Measurements from ENCODE around the gene NID2.

NID2 gene

DNA sequence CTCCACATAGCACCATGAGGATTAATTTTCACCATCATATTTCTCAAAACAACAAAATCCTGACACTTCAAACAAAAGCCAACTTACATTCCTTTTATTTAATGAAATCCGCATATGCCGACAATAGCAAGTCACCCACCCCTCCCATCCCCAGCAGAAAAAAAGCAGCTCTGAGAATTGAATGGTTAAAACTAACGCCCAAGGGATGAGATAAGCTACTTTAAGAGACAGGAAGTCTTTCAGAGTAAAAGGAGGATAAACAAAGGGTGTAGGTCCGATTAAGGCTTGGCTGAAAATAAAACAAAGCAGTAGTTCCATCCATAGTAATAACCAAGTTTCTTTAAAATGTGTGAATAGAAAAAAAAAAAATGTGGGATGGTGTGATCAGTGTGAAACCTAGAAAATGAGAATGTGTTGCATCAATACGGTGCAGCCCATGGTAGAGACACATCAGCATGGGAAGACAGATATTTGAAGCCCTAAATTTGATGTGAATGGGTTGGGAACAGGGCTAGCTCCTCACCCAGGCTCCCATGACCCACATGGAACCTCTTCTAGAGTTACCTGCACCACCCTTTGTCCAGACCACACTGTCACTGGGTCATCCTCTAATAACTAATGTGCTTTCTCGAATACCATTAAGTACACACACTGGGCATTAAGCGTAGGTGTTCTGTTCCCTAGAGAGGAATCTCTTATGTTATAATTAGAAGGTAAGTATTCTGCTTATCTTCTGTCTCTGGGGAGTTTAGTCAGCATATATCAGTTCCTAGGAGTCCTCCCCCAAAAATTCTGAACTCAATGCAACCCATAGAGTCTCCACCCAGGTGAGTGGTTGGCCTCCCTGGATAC lies 47.8 kb downstream of the NID2 start:
- TF ChIP-seq, protein P1, sequence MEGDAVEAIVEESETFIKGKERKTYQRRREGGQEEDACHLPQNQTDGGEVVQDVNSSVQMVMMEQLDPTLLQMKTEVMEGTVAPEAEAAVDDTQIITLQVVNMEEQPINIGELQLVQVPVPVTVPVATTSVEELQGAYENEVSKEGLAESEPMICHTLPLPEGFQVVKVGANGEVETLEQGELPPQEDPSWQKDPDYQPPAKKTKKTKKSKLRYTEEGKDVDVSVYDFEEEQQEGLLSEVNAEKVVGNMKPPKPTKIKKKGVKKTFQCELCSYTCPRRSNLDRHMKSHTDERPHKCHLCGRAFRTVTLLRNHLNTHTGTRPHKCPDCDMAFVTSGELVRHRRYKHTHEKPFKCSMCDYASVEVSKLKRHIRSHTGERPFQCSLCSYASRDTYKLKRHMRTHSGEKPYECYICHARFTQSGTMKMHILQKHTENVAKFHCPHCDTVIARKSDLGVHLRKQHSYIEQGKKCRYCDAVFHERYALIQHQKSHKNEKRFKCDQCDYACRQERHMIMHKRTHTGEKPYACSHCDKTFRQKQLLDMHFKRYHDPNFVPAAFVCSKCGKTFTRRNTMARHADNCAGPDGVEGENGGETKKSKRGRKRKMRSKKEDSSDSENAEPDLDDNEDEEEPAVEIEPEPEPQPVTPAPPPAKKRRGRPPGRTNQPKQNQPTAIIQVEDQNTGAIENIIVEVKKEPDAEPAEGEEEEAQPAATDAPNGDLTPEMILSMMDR (IDR thresholded peaks at IDR 0.05), result no peak
- DNase-seq (ENCODE audit: low spot score), result no peak
- H3K27ac ChIP-seq, result no peak overlapping the region
- no peak overlapping the region for H3K4me3 ChIP-seq

DNA sequence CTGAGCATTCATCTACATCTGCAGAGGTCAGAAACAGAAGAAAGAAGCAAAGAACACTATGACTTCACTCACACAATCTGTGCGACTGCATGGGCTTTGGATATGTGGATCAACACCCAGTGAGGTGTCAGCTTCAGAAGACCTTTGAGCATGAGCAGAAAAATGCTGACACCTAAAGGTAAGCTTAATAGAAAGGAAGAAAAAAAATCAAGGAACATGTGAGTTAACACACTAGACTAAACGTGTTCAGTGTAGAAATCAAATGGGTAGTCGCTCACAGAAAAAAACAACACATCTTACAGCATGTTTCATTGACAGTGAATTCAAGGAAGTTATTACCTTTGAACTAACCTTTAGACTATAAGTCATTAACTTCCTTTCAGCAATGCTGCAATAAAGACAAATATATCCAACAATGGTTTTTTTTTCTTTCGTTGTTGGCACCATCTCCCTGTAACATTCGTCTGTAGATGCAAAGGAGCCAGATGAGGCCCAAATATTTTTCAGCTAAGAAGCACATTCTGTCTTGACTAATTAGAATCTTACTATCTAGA lies 48.6 kb downstream of the NID2 start:
- Histone ChIP-seq H3K4me3 (no peak overlapping the region), H3K27ac (no peak overlapping the region)
- TF ChIP-seq, protein P1 (IDR thresholded peaks at IDR 0.05), result no peak
- no peak for DNase-seq (ENCODE audit: low spot score)

DNA sequence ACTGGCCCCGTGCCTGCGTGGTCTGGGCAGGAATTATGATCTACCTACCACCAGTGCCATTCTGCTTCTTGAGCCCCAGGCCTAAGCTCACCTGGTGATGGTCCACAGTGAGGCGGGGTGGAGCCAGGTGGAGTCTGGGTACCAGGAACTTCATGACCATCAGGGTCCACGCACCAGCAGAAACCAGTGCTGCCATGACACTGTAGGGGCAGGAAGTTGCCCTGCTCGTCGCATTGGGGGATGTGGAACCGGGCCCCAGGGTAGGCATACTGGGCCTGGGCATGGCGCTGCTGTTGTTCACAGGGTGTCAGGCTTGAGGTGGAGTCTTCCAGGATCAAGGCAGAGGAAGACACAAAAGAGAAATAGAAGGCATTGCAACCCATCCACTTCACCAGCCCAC lies 49.9 kb downstream of the NID2 start:
- no peak overlapping the region for H3K4me3 ChIP-seq
- TF ChIP-seq, protein P1 (IDR thresholded peaks at IDR 0.05), result no peak
- DNase-seq (ENCODE audit: low spot score), result no peak
- no peak overlapping the region for H3K27ac ChIP-seq

DNA sequence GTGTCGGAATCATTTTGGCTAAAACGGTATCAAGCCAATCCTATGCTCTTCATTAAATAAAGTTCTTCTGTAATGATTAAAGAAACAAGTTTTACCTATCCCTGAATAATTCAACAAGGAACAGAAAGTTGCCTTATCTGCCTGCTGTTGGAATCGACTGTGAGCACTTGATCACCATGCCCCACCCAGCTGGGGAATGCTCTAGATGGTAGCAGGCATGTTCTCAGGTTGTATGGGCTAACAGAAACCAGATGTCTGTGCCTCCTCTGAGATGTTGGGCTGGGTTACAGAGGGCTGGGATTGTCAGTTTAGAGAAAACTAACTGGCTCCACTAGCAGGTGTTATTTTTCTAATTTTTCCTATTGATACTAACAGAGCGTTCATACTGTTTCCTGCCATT lies 50.6 kb downstream of the NID2 start:
- H3K27ac ChIP-seq, result no peak overlapping the region
- no peak for DNase-seq (ENCODE audit: low spot score)
- TF ChIP-seq, protein P1 (IDR thresholded peaks at IDR 0.05), result no peak
- no peak overlapping the region for H3K4me3 ChIP-seq

DNA sequence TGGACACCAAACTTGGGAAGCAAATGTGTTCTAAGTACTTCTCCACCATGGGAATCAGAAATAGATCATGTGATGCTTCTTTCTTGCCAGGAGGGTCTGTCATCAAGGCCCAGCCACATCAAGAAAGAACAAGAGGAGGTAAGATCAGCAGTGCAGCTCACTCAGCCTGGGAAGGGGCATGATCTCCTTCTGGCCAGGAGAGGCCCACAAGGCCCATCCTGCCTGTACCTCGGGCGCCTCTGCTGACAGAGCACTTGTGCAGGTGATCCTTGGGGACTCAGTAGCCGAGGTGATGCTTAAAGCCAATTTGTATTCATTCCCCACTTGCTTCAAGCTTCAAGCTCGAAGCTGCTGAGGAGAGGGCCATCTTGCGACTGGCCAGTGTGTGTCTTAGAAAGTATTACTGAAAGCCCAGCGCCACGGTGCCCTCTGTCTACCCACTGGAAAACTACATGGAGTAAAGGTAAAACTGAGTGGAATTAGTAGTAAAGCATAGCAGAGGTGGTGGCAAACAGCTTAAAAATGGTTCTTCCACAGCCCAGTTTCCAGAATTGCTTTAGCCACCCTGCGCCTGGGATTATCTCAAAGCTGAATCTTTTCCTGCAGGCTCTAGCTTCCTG lies 53.3 kb downstream of the NID2 start:
- DNase-seq (ENCODE audit: low spot score), result no peak
- TF ChIP-seq, protein P1 (IDR thresholded peaks at IDR 0.05), result peak; percentile 18
- H3K27ac ChIP-seq, result no peak overlapping the region
- no peak overlapping the region for H3K4me3 ChIP-seq

DNA sequence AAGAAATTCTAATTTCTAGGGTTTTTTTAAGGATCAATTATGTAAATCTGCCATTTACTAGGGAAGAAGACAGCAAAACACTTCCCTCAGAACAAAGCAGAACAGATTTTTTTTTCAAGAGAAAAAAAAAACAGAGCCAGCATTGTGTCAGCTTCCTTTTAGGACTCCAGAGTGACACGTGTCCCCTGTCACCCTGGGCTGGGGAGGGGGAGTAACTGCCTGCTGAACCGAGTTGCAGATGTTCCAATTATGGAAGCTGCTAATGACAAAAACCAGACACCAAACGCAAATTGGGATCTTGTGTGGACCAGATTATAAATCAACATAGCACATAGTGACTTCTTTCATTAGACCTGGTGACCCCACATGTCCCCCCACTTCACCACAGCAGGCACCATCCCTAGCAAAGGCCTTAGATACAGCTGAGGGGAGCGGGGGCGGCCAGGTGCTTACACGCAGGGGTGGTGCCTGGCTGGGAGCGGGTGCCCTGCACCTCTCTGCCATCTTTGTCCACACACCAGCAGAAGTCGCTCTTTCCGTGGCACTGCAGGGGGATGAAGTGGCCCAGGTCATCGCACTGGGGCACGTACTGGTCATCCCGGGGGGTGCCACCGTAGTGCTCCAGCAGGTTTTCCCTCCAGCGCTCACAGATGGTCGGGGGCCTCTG lies 54.1 kb downstream of the NID2 start:
- no peak overlapping the region for H3K27ac ChIP-seq
- TF ChIP-seq, protein P1 (IDR thresholded peaks at IDR 0.05), result no peak
- H3K4me3 ChIP-seq, result no peak overlapping the region
- no peak for DNase-seq (ENCODE audit: low spot score)

All from coronary artery (tissue), 2 donors.